D721Med (cell line): ENCODE results near the gene RALB.

ENCODE experiments used
- DNase-seq: peaks from one replicate; pipeline ENCODE4 v3.0.0; 2011; ENCODE audit warnings: low spot score; ENCODE audit not compliant: insufficient read length
- FAIRE-seq: peaks from 2 replicates; lab custom pipeline; 2011; peaks lifted over from hg19 to GRCh38; lab: Jason Lieb, UNC
- CTCF ChIP-seq: IDR thresholded peaks from 2 replicates; pipeline ENCODE4 v1.5.1; 2012; ENCODE audit warnings: mild to moderate bottlenecking, control low read depth; ENCODE audit not compliant: insufficient read depth; ENCODE audit errors: missing control alignments

RALB gene

GRCh38 chr2:120252225-120253020 lies at the start of gene RALB:
RALB (plus strand) TSS chr2:120252852; CDS start chr2:120278665, 25,813 bp downstream.
- DNase-seq (peak; percentile 97), FAIRE-seq (no peak)
- no peak for TF ChIP-seq CTCF

- no peak for TF ChIP-seq CTCF
- DNase-seq (no peak), FAIRE-seq (no peak)
Measured at GRCh38 chr2:120203251-120204021, 49.2 kb upstream of the RALB start.

- peak; percentile 10 for TF ChIP-seq CTCF
- FAIRE-seq (no peak), DNase-seq (no peak)
Measured at GRCh38 chr2:120204022-120204405, 48.6 kb upstream of the RALB start.

GRCh38 chr2:120204417-120204816 lies 48.2 kb upstream of the RALB start:
- no peak for FAIRE-seq
- DNase-seq, result no peak
- TF ChIP-seq CTCF, result no peak

- TF ChIP-seq CTCF, result no peak
- FAIRE-seq (no peak), DNase-seq (no peak)
Measured at GRCh38 chr2:120204945-120205670, 47.5 kb upstream of the RALB start.

- DNase-seq (no peak), FAIRE-seq (no peak)
- TF ChIP-seq CTCF, result peak; percentile 51
Measured at GRCh38 chr2:120206022-120206581, 46.5 kb upstream of the RALB start.
